HepG2 (cell line): ENCODE data around the gene ITIH1. TPM values are rescaled to one million over a fixed set of nuclear protein-coding genes. Genes with fewer than 3 reads are reported as not detected.
A peak's percentile ranks its signal among the peaks of the same experiment; 100 is the strongest.

Experiments
- ATAC-seq: fragments of 200-7000 bp; cut with Tn5 transposase; 3 replicates; pipeline ENCODE4 v1.9.1; 2020; ENCODE audit warnings: mild to moderate bottlenecking, moderate library complexity
- BruUV-seq: library from RNA; stranded (reverse); fragments of 400-500 nt; replicated peaks from 2 replicates; lab custom pipeline; 2021; lab: Mats Ljungman, UMichigan
- CTCF ChIA-PET: fragments of 300-600 bp; formaldehyde crosslinking; extraction: SDS; loops from one replicate; lab custom pipeline; 2021; ENCODE audit warnings: low total read pairs, inconsistent platforms, low intra/inter-chr PET ratio; lab: Yijun Ruan, JAX
- POLR2A ChIA-PET: fragments of 350-600 bp; sonication (Branson Sonifier 250); formaldehyde crosslinking; loops from one replicate; lab custom pipeline; 2020; ENCODE audit warnings: antibody characterized with exemption, inconsistent platforms; lab: Yijun Ruan, JAX
- DNase-seq: peaks from one replicate; pipeline ENCODE4 v3.0.0-alpha.2; 2015; ENCODE audit warnings: low spot score
- FAIRE-seq: peaks from 3 replicates; lab custom pipeline; 2011; peaks lifted over from hg19 to GRCh38; lab: Jason Lieb, UNC
- H2AFZ ChIP-seq: one replicate; pipeline ENCODE4 v1.6.1; 2011; ENCODE audit warnings: low read length, inconsistent platforms
- H3K27ac ChIP-seq: fragments of 300-600 bp; 3 replicates; pipeline ENCODE4 v1.8.0; 2011; ENCODE audit warnings: mixed run types, mild to moderate bottlenecking, mixed read lengths, low read length, inconsistent platforms; ENCODE audit not compliant: insufficient read depth; ENCODE audit errors: extremely low read length
- H3K27me3 ChIP-seq, 2 experiments: fragments of 200-600 bp in 1 of 2; 2 replicates in 1 of 2; 3 replicates in 1 of 2; pipeline versions ENCODE4 v1.6.0 to v1.8.0; 2011; ENCODE audit warnings: low read length in 2 of 2, mild to moderate bottlenecking in 2 of 2, moderate library complexity in 2 of 2, inconsistent platforms in 1 of 2; ENCODE audit not compliant: insufficient read depth in 2 of 2, control insufficient read depth in 1 of 2
- H3K36me3 ChIP-seq, 2 experiments: fragments of 200-600 bp in 1 of 2; replicated peaks in 1 of 2; 2 replicates in 1 of 2; 3 replicates in 1 of 2; pipeline versions ENCODE4 v1.5.1 to v1.8.0; 2011; ENCODE audit warnings: low read length in 2 of 2, inconsistent platforms in 1 of 2; ENCODE audit not compliant: insufficient read depth in 2 of 2, control insufficient read depth in 1 of 2
- H3K4me1 ChIP-seq: 2 replicates; pipeline ENCODE4 v1.5.1; 2012; ENCODE audit warnings: low read length, inconsistent platforms; ENCODE audit not compliant: insufficient read depth
- H3K4me2 ChIP-seq: 2 replicates; pipeline ENCODE4 v1.6.0; 2011; ENCODE audit warnings: low read depth, low read length, inconsistent platforms
- H3K4me3 ChIP-seq, 3 experiments: fragments of 200-600 bp in 1 of 3; sonication (generic), shearing (Covaris generic) in 1 of 3; replicated peaks in 1 of 3; 2 replicates each; pipeline ENCODE4 v1.5.1; 2011 to 2016; ENCODE audit warnings: low read length in 3 of 3, inconsistent platforms in 2 of 3, low read depth in 2 of 3, mild to moderate bottlenecking in 2 of 3, control low read depth in 1 of 3, mixed read lengths in 1 of 3; ENCODE audit not compliant: insufficient read depth in 1 of 3
- H3K79me2 ChIP-seq: one replicate; pipeline ENCODE4 v1.6.1; 2011; ENCODE audit warnings: low read length, inconsistent platforms; ENCODE audit not compliant: insufficient read depth
- H3K9ac ChIP-seq: 2 replicates; pipeline ENCODE4 v1.6.0; 2011; ENCODE audit warnings: mild to moderate bottlenecking, low read depth, low read length, inconsistent platforms; ENCODE audit not compliant: insufficient read depth
- H3K9me3 ChIP-seq: 2 replicates; pipeline ENCODE4 v1.5.1; 2012; ENCODE audit warnings: mild to moderate bottlenecking, low read length
- H4K20me1 ChIP-seq: 2 replicates; pipeline ENCODE4 v1.6.0; 2011; ENCODE audit warnings: inconsistent platforms, mild to moderate bottlenecking, low read length, moderate library complexity; ENCODE audit not compliant: insufficient read depth
- FOXO1 ChIP-seq: sonication (generic); formaldehyde crosslinking; IDR thresholded peaks from 2 replicates; pipeline ENCODE4 v1.4.0; 2020; ENCODE audit warnings: missing genetic modification reagents
- HOXD1 ChIP-seq: sonication (generic); formaldehyde crosslinking; IDR thresholded peaks from 2 replicates; pipeline ENCODE4 v1.5.0; 2020; ENCODE audit warnings: missing genetic modification reagents
- NCOA5 ChIP-seq: sonication (generic); formaldehyde crosslinking; IDR thresholded peaks from 2 replicates; pipeline ENCODE4 v1.4.0; 2020; ENCODE audit warnings: missing genetic modification reagents
- ONECUT2 ChIP-seq: sonication (generic); formaldehyde crosslinking; IDR thresholded peaks from 2 replicates; pipeline ENCODE4 v1.4.0; 2020; ENCODE audit warnings: missing genetic modification reagents
- SKIL ChIP-seq: sonication (generic); formaldehyde crosslinking; IDR thresholded peaks from 2 replicates; pipeline ENCODE4 v1.8.0; 2022; ENCODE audit warnings: missing genetic modification reagents, mild to moderate bottlenecking, moderate library complexity, borderline replicate concordance
- ZBTB26 ChIP-seq: IDR thresholded peaks from 2 replicates; pipeline ENCODE4 v1.6.1; 2016; ENCODE audit warnings: missing compliant biosample characterization, missing genetic modification reagents, borderline replicate concordance
- ZBTB3 ChIP-seq: sonication (generic); formaldehyde crosslinking; IDR thresholded peaks from 2 replicates; pipeline ENCODE4 v1.4.0; 2020; ENCODE audit warnings: low read depth, mild to moderate bottlenecking, moderate library complexity, missing genetic modification reagents, borderline replicate concordance
- ZBTB4 ChIP-seq: sonication (generic); formaldehyde crosslinking; IDR thresholded peaks from 2 replicates; pipeline ENCODE4 v1.4.0; 2020; ENCODE audit warnings: missing genetic modification reagents, mild to moderate bottlenecking, borderline replicate concordance
- ZNF317 ChIP-seq: sonication (generic); formaldehyde crosslinking; IDR thresholded peaks from 2 replicates; pipeline ENCODE4 v1.5.0; 2020; ENCODE audit warnings: mild to moderate bottlenecking, missing genetic modification reagents
- ZNF678 ChIP-seq: sonication (generic); formaldehyde crosslinking; IDR thresholded peaks from 2 replicates; pipeline ENCODE4 v1.4.0; 2020; ENCODE audit warnings: mild to moderate bottlenecking, missing genetic modification reagents
- ZNF784 ChIP-seq: sonication (generic); formaldehyde crosslinking; IDR thresholded peaks from 2 replicates; pipeline ENCODE4 v1.5.1; 2020; ENCODE audit warnings: missing genetic modification reagents, mild to moderate bottlenecking, borderline replicate concordance
- ZNF800 ChIP-seq: sonication (generic); formaldehyde crosslinking; IDR thresholded peaks from 2 replicates; pipeline ENCODE4 v1.4.0; 2020; ENCODE audit warnings: missing genetic modification reagents
- WGBS: methylation state at CpG from one replicate; pipeline ENCODE4 v1.1.6; 2017; ENCODE audit warnings: low lambda C conversion rate; 5-methylcytosine and 5-hydroxymethylcytosine counted together
- in situ Hi-C: cut with HindIII; loops from 2 replicates; pipeline ENCODE4 v1.10.0; 2017; ENCODE audit warnings: low pct_unique_long_range_greater_than_20kb; ENCODE audit not compliant: extremely low pct_ligation_motif_present
- intact Hi-C: fragments of 100-400 bp; cut with micrococcal nuclease; formaldehyde crosslinking; loops from one replicate; pipeline ENCODE4 v1.10.0; 2022; ENCODE audit not compliant: unreplicated experiment
- polyA plus RNA-seq, 8 experiments: library from polyadenylated mRNA; depleted of rRNA in 3 of 8; stranded (reverse) in 7 of 8; unstranded in 1 of 8; fragments of >200 nt; fragmentation: Illumina TruSeq in 4 of 8; extraction: Trizol in 4 of 8; gene quantifications; 2 replicates each; pipeline versions ENCODE4 v1.2.1 to v1.2.3, GENCODE V29; 2011 to 2016; ENCODE audit warnings: low read depth in 4 of 8, missing spikeins in 1 of 8, mixed read lengths in 1 of 8; ENCODE audit not compliant: insufficient read depth in 1 of 8
- total RNA-seq, 5 experiments: library from RNA; depleted of rRNA; stranded (reverse); fragments of >200 nt; fragmentation: Illumina TruSeq; extraction: Trizol; gene quantifications; 2 replicates each; pipeline ENCODE4 v1.2.3, GENCODE V29; 2016; ENCODE audit warnings: low read depth in 1 of 5

The ITIH1 gene
- total and polyA plus RNA-seq, 2 of the 13 experiments (the other 11 are each of a cell fraction or from before 2014, with no cell fraction given): 12.3 to 19.6 TPM

- peak; percentile 32 for DNase-seq
- peaks cover 4% of the 10 kb centered on the region for H3K79me2 ChIP-seq
- H3K4me3 ChIP-seq: peak overlapping the region; percentile 59 to 76 (median 76); a peak in 5 of 6 replicates
- no TSS peak for BruUV-seq
- in situ Hi-C loops: no loop called here
- H3K4me1 ChIP-seq: peaks cover 100% of the 10 kb centered on the region
- peak; percentile 18 for FAIRE-seq
- H3K4me2 ChIP-seq: peak overlapping the region; percentile 93
- ATAC-seq: peak; percentile 28
- WGBS: 3% methylated on average over 6 of the region's 9 CpGs
- no peaks in the 10 kb centered on the region for H4K20me1 ChIP-seq
- H3K27ac ChIP-seq: peak overlapping the region; percentile 87
- peak overlapping the region; percentile 75 for H3K9ac ChIP-seq
- no peak overlapping the region for H2AFZ ChIP-seq
- POLR2A ChIA-PET: interaction anchor here (0.9 to 10.9 kb wide), 13 partner anchors 12 to 366 kb away, joined by 3 to 466 read pairs (median 6); partner anchors contain the start of genes ITIH1, ITIH4, NEK4 and SPCS1
- H3K27me3 ChIP-seq: no peaks in the 10 kb centered on the region
- CTCF ChIA-PET: no interaction called here
- no peaks in the 10 kb centered on the region for H3K9me3 ChIP-seq
- H3K36me3 ChIP-seq: peaks cover 9 to 18% of the 10 kb centered on the region in 2 experiments; a peak in 3 of 5 replicates
- intact Hi-C loops: no loop called here
- TF ChIP-seq ONECUT2: no peak
- TF ChIP-seq ZBTB3: no peak
- TF ChIP-seq ZNF317 (CRISPR knock-in tag): peak; percentile 61; the same call in 1 of the 2 replicates
- no peak for TF ChIP-seq NCOA5 (CRISPR knock-in tag)
- peak; percentile 59; the same call in 1 of the 2 replicates for TF ChIP-seq FOXO1
- TF ChIP-seq ZNF678 (CRISPR knock-in tag): 0 out of 2 replicates have a peak, but pooled peaks have one; percentile 19
- TF ChIP-seq ZBTB26: 0 out of 2 replicates have a peak, but pooled peaks have one; percentile 7
- TF ChIP-seq ZNF800: no peak
- 0 out of 2 replicates have a peak, but pooled peaks have one; percentile 1 for TF ChIP-seq HOXD1 (CRISPR knock-in tag)
- TF ChIP-seq ZNF784: no peak
- TF ChIP-seq ZBTB4: no peak
- TF ChIP-seq SKIL (CRISPR knock-in tag): no peak
Measured at GRCh38 chr3:52793702-52794611, 16.6 kb downstream of the ITIH1 start.
